Measurements from ENCODE around the gene GPR87. TPM values are rescaled to one million over a fixed set of nuclear protein-coding genes. Genes with fewer than 3 reads are reported as not detected.

The GPR87 gene
- total and polyA plus RNA-seq, 7 donors: not detected

DNA sequence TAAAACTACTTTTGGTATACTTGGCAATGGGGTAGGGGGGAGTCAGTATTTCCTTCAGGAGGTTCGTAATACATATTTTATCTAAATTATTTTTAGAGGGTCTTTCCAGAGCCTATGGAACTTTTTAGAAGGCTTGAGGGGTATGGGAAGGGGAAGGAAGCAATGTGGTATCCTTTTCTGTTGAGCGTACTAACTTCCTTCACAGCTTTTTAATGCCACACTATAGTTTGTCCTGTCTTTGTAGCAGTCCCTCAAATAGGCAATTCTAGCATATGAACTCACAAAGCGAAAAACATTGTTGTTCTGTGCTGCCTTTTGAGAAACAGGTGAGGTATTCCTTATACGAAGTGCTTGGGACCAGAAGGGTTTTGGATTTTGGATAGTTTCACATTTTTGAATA is 35.0 kb upstream of the GPR87 start:
- H3K36me3 ChIP-seq (ENCODE audit: insufficient read depth in 1 of 2, low read depth in 1 of 2): no peaks in the 10 kb centered on the region
- ATAC-seq (no peak), DNase-seq (no peak)
- H3K4me3 ChIP-seq: no peak overlapping the region
- no peak overlapping the region for H3K27ac ChIP-seq
- intact Hi-C loops (cut with DNase I): no loop called here
- no peaks in the 10 kb centered on the region for H3K4me1 ChIP-seq
- no peaks in the 10 kb centered on the region for H3K9me3 ChIP-seq
- no peaks in the 10 kb centered on the region for H3K27me3 ChIP-seq (ENCODE audit: insufficient read depth in 3 of 3, low read length in 2 of 3)
- WGBS, 3 donors: 84 to 93% (median 85%) methylated on average over 4 of the region's 4 CpGs
- TF ChIP-seq, protein P1, sequence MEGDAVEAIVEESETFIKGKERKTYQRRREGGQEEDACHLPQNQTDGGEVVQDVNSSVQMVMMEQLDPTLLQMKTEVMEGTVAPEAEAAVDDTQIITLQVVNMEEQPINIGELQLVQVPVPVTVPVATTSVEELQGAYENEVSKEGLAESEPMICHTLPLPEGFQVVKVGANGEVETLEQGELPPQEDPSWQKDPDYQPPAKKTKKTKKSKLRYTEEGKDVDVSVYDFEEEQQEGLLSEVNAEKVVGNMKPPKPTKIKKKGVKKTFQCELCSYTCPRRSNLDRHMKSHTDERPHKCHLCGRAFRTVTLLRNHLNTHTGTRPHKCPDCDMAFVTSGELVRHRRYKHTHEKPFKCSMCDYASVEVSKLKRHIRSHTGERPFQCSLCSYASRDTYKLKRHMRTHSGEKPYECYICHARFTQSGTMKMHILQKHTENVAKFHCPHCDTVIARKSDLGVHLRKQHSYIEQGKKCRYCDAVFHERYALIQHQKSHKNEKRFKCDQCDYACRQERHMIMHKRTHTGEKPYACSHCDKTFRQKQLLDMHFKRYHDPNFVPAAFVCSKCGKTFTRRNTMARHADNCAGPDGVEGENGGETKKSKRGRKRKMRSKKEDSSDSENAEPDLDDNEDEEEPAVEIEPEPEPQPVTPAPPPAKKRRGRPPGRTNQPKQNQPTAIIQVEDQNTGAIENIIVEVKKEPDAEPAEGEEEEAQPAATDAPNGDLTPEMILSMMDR (IDR thresholded peaks at IDR 0.05): no peak

DNA sequence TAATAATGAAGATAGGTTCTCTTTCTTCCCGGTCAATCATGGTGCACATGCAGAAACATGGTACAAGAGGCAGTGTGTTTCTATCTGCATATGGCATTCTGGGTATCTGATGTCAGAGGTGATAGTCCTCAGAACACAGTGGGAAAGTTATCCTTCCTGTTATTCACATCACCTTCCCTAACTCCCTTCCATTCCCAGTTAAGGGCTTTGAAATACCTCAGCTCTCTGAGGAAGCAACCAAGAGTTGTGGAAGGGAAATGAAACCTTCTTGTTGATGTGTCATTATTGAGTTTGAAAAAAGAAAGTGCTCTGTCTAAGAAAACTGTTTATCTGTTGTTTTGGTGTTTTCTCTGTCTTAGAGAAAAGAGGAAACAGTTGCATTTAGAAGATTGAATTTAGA is 34.6 kb upstream of the GPR87 start:
- DNase-seq: no peak
- no peak overlapping the region for H3K27ac ChIP-seq
- H3K9me3 ChIP-seq: no peaks in the 10 kb centered on the region
- H3K36me3 ChIP-seq (ENCODE audit: insufficient read depth in 1 of 2, low read depth in 1 of 2): no peaks in the 10 kb centered on the region
- 92 to 95% (median 93%) methylated on average over 1 of the region's 1 CpG for WGBS, 3 donors
- intact Hi-C loops (cut with DNase I): no loop called here
- no peak overlapping the region for H3K4me3 ChIP-seq
- no peaks in the 10 kb centered on the region for H3K4me1 ChIP-seq
- TF ChIP-seq, protein P1 (IDR thresholded peaks at IDR 0.05): no peak
- ATAC-seq: no peak
- H3K27me3 ChIP-seq (ENCODE audit: insufficient read depth in 3 of 3, low read length in 2 of 3): no peaks in the 10 kb centered on the region

DNA sequence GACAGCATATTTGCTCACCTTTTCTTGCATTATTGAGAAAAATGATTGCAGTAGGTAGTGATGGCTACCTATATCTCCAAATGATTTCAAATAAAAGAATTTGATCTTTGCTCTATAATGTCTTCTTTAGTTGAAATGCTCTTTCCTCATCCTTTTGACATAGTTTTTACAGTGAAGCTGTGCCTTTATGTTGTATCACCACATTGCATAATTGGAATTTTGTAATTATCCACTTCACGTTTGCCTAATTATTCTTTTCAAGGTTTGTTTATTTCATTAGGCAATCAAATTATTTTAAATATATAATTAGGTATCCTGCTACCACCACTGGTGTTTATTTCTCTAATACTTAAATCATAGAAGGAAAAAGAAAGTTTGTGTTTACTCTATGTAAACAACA is 34.0 kb upstream of the GPR87 start:
- H3K4me1 ChIP-seq: no peaks in the 10 kb centered on the region
- H3K27me3 ChIP-seq (ENCODE audit: insufficient read depth in 3 of 3, low read length in 2 of 3): no peaks in the 10 kb centered on the region
- no peak overlapping the region for H3K4me3 ChIP-seq
- H3K9me3 ChIP-seq: no peaks in the 10 kb centered on the region
- WGBS, 3 donors: 79 to 83% (median 82%) methylated on average over 1 of the region's 1 CpG
- no peak overlapping the region for H3K27ac ChIP-seq
- no peak for ATAC-seq
- TF ChIP-seq, protein P1 (IDR thresholded peaks at IDR 0.05): no peak
- no peak for DNase-seq
- intact Hi-C loops (cut with DNase I): no loop called here
- H3K36me3 ChIP-seq (ENCODE audit: insufficient read depth in 1 of 2, low read depth in 1 of 2): no peaks in the 10 kb centered on the region

DNA sequence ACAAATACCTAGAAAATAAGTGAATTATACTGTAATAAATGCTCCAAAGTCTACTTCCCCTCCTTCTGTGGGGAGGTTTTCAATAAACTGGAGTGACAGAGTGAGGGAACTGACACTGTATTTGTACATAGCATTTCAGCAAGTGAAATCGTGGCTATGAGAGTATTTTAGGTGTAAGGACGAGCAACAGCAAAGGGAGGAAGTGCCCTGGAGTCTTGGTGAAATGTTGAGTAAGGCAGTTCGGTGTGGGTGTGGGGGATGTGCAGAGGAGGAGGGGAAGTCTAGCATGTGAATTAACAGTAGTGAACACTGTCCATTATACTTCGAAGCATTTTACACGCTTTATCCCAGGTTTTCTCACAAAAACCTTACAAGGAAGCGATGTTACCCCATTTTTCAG is 30.8 kb upstream of the GPR87 start:
- DNase-seq: no peak
- Histone ChIP-seq H3K4me3 (no peak overlapping the region), H3K36me3 (ENCODE audit: insufficient read depth in 1 of 2, low read depth in 1 of 2) (no peaks in the 10 kb centered on the region), H3K4me1 (no peaks in the 10 kb centered on the region), H3K9me3 (no peaks in the 10 kb centered on the region), H3K27ac (no peak overlapping the region), H3K27me3 (ENCODE audit: insufficient read depth in 3 of 3, low read length in 2 of 3) (no peaks in the 10 kb centered on the region)
- peak in 1 of 4 donors; percentile 17 for ATAC-seq
- intact Hi-C loops (cut with DNase I): no loop called here
- WGBS, 3 donors: 69 to 82% (median 73%) methylated on average over 6 of the region's 6 CpGs
- TF ChIP-seq, protein P1 (IDR thresholded peaks at IDR 0.05): no peak

DNA sequence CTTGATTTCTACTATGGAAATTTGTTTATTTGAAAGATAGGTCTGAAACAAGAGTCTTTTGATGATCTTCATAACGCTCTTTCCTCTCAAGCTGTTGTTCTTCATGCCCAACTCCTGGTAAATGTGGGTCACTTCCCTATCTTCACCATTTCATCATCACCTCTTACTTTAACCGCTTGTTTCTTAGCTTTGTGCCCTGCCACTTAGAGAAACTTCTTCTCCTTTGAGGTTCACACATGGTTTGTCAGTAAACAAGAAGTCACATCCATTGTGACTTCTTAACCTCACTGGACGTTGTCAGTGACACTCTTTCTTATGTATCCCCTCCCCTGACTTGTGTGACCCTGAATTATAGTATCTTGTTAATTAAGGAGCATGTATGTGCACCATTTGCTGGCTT is 29.7 kb upstream of the GPR87 start:
- intact Hi-C loops (cut with DNase I): no loop called here
- DNase-seq (no peak), ATAC-seq (no peak)
- TF ChIP-seq, protein P1 (IDR thresholded peaks at IDR 0.05): no peak
- Histone ChIP-seq H3K27me3 (ENCODE audit: insufficient read depth in 3 of 3, low read length in 2 of 3) (no peaks in the 10 kb centered on the region), H3K36me3 (ENCODE audit: insufficient read depth in 1 of 2, low read depth in 1 of 2) (no peaks in the 10 kb centered on the region), H3K4me1 (no peaks in the 10 kb centered on the region), H3K4me3 (peak overlapping the region; percentile 12), H3K27ac (no peak overlapping the region), H3K9me3 (no peaks in the 10 kb centered on the region)
- WGBS, 3 donors: 68 to 73% (median 70%) methylated on average over 3 of the region's 3 CpGs

Measured in psoas muscle (tissue), 8 donors.